Tibial artery (tissue), 4 donors: ENCODE results near the gene RHBDD1.

ENCODE experiments used
- DNase-seq, 2 donors: peaks; one replicate each; pipeline ENCODE4 v3.0.0-alpha.2; 2019
- H3K27ac ChIP-seq, 2 donors: fragments of 200-600 bp; sonication (generic) in 1 of 2; 1 replicate in 1 of 2; 2 replicates in 1 of 2; pipeline ENCODE4 v1.5.1; 2018 to 2019; ENCODE audit warnings: mild to moderate bottlenecking in 1 of 2
- H3K27me3 ChIP-seq, 2 donors: fragments of 200-600 bp; sonication (generic) in 1 of 2; one replicate each; pipeline versions ENCODE4 v1.5.1 to v1.6.0; 2016 to 2019
- H3K36me3 ChIP-seq, 3 donors: fragments of 200-600 bp; sonication (generic) in 2 of 3; one replicate each; pipeline ENCODE4 v1.5.1; 2016 to 2019; ENCODE audit warnings: mild to moderate bottlenecking in 2 of 3
- H3K4me1 ChIP-seq, 4 donors: fragments of 200-600 bp; sonication (generic) in 2 of 4; 1 replicate in 3 of 4; 2 replicates in 1 of 4; pipeline ENCODE4 v1.5.1; 2016 to 2019
- H3K4me3 ChIP-seq, 2 donors: fragments of 200-600 bp; sonication (generic) in 1 of 2; 1 replicate in 1 of 2; 2 replicates in 1 of 2; pipeline ENCODE4 v1.5.1; 2018 to 2019; ENCODE audit warnings: mild to moderate bottlenecking in 2 of 2
- H3K9me3 ChIP-seq, 3 donors: fragments of 200-600 bp; sonication (generic) in 1 of 3; one replicate each; pipeline ENCODE4 v1.5.1; 2016 to 2019
- intact Hi-C: fragments of 100-400 bp; cut with DNase I; formaldehyde crosslinking; loops from one replicate; pipeline ENCODE4 v1.15.0; 2023; ENCODE audit warnings: low total_unique reads
- TF ChIP-seq, protein P1 (sequence below), 2 experiments: fragments of 200-600 bp in 1 of 2; fragments of 450-650 bp in 1 of 2; IDR thresholded peaks; one replicate each; pipeline ENCODE4 v1.5.1; 2017 to 2019; ENCODE audit warnings: antibody characterized with exemption in 2 of 2, mild to moderate bottlenecking in 1 of 2, moderate library complexity in 1 of 2

Gene RHBDD1

DNA sequence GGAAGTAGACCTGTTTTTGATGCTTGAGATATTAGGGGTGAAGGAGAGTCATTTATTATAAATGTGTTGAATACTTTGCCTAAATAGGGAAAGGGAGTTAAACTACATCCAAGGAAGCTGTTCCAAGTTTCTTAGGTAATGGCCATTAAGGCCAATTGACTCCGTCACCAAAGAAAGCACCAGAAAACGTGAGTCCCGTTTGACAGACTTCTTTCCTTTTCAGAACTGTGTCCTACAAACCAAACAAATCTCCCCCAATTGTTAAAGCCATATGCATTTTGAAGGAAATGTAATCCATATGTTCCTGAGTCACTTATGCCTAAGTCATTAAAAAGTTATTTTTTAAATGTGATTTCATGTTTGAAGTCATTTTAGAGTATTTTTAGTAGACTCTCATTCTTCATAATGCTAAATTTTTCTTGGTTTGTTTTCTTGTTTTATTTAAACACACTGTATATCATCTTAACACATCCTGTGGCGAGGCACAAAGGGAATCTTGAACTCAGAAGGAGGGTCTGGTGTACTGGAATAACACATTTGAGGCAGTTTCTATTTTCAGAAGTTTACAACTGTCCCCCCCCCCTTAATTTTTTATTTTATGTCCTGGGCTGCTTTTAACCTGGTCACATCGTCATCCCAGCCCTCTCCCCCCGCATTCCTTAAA lies 133.7 kb downstream of the RHBDD1 start:
- peak overlapping the region; percentile 19 to 21 for H3K4me3 ChIP-seq
- no peaks in the 10 kb centered on the region for H3K9me3 ChIP-seq
- H3K27ac ChIP-seq, result peak overlapping the region; percentile 66 to 73
- no peaks in the 10 kb centered on the region for H3K36me3 ChIP-seq
- intact Hi-C loops, result no loop called here
- no peaks in the 10 kb centered on the region for H3K27me3 ChIP-seq
- TF ChIP-seq, protein P1, sequence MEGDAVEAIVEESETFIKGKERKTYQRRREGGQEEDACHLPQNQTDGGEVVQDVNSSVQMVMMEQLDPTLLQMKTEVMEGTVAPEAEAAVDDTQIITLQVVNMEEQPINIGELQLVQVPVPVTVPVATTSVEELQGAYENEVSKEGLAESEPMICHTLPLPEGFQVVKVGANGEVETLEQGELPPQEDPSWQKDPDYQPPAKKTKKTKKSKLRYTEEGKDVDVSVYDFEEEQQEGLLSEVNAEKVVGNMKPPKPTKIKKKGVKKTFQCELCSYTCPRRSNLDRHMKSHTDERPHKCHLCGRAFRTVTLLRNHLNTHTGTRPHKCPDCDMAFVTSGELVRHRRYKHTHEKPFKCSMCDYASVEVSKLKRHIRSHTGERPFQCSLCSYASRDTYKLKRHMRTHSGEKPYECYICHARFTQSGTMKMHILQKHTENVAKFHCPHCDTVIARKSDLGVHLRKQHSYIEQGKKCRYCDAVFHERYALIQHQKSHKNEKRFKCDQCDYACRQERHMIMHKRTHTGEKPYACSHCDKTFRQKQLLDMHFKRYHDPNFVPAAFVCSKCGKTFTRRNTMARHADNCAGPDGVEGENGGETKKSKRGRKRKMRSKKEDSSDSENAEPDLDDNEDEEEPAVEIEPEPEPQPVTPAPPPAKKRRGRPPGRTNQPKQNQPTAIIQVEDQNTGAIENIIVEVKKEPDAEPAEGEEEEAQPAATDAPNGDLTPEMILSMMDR (IDR thresholded peaks at IDR 0.05), result no peak
- no peak for DNase-seq
- peaks cover 0 to 27% (median 3%) of the 10 kb centered on the region in 4 donors for H3K4me1 ChIP-seq

DNA sequence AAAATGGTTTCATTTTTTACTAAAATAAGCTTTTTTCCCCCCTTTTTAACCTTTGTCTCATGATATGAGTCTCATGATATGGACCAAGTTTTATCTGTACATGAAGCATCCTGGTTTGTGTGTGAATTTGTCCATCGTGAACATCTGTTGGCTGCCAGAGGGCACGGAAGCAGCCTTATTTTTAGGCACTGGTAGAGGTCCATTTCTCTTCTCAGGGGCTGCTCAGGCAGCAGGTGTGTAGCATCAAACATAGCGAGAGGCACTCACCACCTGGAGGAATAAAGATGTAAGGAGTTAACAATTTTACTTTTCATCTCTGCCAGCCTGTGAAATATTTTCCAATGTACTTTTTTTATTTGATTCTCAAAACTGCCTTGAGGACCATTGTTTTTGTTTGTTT lies 134.5 kb downstream of the RHBDD1 start:
- Histone ChIP-seq H3K9me3 (no peaks in the 10 kb centered on the region), H3K36me3 (no peaks in the 10 kb centered on the region), H3K27ac (peak overlapping the region; percentile 66 to 73), H3K4me3 (peak overlapping the region; percentile 19 to 21), H3K4me1 (peaks cover 0 to 27% (median 3%) of the 10 kb centered on the region in 4 donors), H3K27me3 (no peaks in the 10 kb centered on the region)
- no peak for DNase-seq
- intact Hi-C loops, result no loop called here
- TF ChIP-seq, protein P1 (IDR thresholded peaks at IDR 0.05), result no peak

DNA sequence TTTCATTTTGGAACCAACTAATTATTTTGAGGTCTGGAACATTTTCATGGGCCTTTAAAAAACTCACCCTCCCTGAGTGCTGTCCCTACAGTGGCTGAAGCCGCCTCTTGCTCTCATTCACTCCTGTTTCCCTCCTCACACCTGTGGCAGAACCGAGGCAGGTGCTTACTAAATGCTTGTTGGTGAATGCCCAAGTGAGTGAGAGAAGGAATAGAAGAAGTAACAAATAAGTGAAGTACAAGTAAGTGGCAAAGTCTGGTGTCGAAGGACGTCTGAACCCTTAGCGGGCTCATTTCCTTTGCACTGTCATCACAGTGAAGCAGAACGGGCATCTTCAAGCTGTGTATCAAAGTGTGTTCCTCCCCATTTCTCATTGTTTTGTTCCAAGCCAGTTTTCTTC lies 135.2 kb downstream of the RHBDD1 start:
- Histone ChIP-seq H3K36me3 (no peaks in the 10 kb centered on the region), H3K27ac (peak overlapping the region; percentile 3 to 73), H3K4me1 (peaks cover 0 to 27% (median 3%) of the 10 kb centered on the region in 4 donors), H3K9me3 (no peaks in the 10 kb centered on the region), H3K27me3 (no peaks in the 10 kb centered on the region), H3K4me3 (no peak overlapping the region)
- no peak for DNase-seq
- intact Hi-C loops, result no loop called here
- TF ChIP-seq, protein P1 (IDR thresholded peaks at IDR 0.05), result no peak

DNA sequence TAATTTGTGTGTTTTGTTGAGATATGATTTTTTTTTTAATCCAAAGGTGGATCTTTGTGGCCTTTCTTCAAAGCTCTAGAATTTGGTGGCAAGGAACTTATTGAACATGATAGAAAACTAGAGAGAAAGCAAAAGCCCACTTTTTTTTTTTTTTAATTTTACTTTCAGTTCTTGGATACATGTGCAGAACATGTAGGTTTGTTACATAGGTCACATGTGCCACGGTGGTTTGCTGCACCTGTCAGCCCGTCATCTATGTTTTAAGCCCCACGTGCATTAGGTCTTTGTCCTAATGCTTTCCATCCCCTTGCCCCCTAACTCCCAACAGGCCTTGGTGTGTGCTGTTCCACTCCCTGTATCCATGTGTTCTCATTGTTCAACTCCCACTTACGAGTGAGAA lies 135.9 kb downstream of the RHBDD1 start:
- DNase-seq, result no peak
- Histone ChIP-seq H3K9me3 (no peaks in the 10 kb centered on the region), H3K4me3 (no peak overlapping the region), H3K4me1 (peaks cover 0 to 27% (median 3%) of the 10 kb centered on the region in 4 donors), H3K27me3 (no peaks in the 10 kb centered on the region), H3K27ac (no peak overlapping the region), H3K36me3 (no peaks in the 10 kb centered on the region)
- intact Hi-C loops, result no loop called here
- TF ChIP-seq, protein P1 (IDR thresholded peaks at IDR 0.05), result no peak

DNA sequence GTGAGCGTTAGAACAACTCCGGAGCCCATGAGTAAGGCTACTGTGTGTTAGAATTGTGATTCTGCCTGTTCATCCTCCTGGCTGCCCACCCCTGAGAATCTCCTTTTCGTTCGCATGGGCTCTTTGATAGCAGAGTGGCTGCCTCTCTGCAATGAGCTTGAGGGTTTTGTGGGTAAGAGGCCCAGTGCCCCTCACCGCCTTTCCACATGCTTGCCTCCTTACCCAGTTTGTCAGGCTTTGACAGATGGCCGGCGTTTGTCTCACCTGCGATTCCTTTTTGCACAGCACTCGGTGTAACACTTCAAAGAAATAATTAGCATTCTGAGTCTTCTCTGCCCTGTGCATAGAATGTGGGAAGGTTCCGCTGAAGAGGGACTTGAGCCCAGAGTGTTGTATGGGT lies 138.0 kb downstream of the RHBDD1 start:
- intact Hi-C loops, result no loop called here
- TF ChIP-seq, protein P1 (IDR thresholded peaks at IDR 0.05), result no peak
- H3K4me1 ChIP-seq, result peaks cover 0 to 24% (median 3%) of the 10 kb centered on the region in 4 donors
- DNase-seq, result no peak
- H3K27ac ChIP-seq, result no peak overlapping the region
- no peak overlapping the region for H3K4me3 ChIP-seq
- no peaks in the 10 kb centered on the region for H3K9me3 ChIP-seq
- no peaks in the 10 kb centered on the region for H3K27me3 ChIP-seq
- H3K36me3 ChIP-seq, result no peaks in the 10 kb centered on the region
